Measurements from ENCODE around the gene SERPINA10.

DNA sequence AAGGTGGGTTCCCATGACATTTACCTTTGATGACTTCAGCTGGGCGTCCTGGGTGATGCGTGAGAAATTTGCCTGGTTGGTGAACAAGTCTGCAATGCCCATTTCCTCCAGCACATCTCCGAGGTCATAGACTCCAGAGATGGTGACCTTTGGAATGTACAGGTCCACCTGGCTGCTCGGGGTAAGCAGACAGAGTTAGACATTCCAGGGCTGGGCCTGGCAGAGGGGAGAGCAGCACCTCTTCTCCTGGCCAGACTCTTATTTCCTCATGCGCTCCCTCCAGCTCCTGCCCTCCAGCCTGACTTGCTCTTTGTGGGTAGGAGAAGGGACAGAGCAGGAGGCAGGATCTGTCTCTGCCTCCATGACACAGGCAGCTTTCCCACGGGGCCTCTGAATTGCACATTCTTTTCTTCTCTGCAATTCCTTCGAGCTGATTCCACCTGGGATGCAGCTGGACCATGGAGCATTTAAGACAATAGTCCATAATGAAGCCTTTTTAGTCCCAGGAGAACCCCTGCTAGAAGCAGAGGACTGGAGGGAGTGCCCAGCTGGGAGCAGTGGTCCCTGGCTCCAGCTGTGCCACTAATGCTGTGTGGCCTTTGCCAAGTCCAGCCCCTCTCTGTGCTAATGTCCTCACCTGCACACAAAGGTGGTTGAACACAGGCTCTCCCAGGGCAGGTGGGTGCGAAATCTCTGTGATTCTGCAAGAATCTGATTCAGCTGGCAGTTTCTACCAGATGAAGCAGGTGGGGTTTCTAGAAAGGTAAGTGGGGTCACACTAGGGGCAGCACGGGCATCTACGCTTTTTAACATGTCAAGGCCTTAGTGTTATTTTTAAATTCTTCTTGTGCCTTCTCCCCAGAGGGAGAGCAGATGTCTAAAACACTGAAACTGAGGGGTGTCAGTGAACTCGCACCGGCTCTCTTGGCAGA is 13.2 kb upstream of the SERPINA10 start:
- TF ChIP-seq, protein P1, sequence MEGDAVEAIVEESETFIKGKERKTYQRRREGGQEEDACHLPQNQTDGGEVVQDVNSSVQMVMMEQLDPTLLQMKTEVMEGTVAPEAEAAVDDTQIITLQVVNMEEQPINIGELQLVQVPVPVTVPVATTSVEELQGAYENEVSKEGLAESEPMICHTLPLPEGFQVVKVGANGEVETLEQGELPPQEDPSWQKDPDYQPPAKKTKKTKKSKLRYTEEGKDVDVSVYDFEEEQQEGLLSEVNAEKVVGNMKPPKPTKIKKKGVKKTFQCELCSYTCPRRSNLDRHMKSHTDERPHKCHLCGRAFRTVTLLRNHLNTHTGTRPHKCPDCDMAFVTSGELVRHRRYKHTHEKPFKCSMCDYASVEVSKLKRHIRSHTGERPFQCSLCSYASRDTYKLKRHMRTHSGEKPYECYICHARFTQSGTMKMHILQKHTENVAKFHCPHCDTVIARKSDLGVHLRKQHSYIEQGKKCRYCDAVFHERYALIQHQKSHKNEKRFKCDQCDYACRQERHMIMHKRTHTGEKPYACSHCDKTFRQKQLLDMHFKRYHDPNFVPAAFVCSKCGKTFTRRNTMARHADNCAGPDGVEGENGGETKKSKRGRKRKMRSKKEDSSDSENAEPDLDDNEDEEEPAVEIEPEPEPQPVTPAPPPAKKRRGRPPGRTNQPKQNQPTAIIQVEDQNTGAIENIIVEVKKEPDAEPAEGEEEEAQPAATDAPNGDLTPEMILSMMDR (conservative IDR thresholded peaks at IDR 0.05; ENCODE audit: low read length): no peak
- TF ChIP-seq EZH2phosphoT487 (IDR thresholded peaks at IDR 0.05; ENCODE audit: borderline replicate concordance, low read depth, low read length): no peak

Measured in OCI-LY7 (cell line).